Measurements from ENCODE around the gene C21orf58.

Gene C21orf58

DNA sequence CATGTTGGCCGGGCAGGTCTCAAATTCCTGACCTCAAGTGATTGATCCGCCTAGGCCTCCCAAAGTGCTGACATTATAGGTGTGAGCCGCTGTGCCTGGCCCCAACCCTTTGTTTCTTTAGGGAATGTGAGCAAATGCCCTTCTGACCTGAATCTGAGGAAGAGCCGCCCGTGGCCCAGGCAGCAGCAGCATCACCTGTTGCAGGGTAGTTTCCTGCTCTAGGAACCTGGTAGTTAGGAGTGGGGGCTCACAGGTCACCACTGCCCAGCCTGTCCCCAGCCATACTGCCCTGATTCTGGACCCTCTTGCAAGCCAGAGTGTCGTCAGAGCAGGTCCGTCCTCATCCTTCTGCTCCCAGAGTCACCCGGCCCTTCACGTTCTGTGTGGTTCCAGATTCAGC, 24.5 kb downstream of the C21orf58 start:
- ATAC-seq (no peak), DNase-seq (no peak)
- H3K4me3 Mint-ChIP-seq = peak overlapping the region in 1 of 2 donors; percentile 51
- H3K27ac Mint-ChIP-seq = peak overlapping the region in 1 of 2 donors; percentile 48
- H3K9me3 Mint-ChIP-seq = no peaks in the 10 kb centered on the region
- H3K4me1 Mint-ChIP-seq = peaks cover 35% of the 10 kb centered on the region
- peaks cover 22% of the 10 kb centered on the region for H3K27me3 Mint-ChIP-seq

DNA sequence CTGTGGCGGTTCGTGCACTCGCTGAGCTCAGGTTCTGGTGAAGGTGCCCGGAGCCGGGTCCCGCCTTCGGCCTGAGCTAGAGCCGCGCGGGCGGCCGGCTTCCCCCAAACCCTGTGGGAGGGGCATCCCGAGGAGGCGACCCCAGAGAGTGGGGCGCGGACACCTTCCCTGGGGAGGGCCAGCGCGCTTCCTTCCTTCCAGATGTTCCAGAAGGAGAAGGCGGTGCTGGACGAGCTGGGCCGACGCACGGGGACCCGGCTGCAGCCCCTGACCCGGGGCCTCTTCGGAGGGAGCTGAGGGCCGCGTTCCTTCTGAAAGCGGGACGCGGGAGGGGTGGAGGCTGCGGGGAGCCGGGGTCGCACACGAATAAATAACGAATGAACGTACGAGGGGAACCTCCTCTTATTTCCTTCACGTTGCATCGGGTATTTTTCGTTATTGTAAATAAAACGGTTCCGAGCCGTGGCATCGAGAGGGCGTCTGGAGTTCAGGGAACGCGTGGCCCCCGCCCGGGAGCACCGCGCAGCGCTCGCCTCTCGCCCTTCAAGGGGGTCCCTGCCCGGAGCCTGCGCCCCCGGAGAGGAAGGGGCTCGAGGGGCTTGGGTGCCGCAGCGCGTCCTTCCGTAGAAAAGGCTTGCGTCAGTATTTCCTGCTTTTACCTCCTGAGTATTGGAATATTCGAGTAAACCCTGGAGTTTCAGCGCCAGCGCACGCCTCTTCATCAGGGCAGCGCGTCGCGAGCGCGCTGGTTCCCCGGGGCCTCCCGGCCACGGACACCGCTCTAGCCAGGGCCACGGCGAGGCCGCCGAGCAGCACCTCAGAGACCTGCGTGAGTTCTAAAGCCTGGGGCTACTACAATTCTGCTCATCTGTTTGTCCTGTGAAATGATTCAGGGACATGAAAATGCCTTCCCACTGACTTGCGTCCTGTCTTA, 26.1 kb downstream of the C21orf58 start:
- Mint-ChIP-seq H3K27ac (peak overlapping the region; percentile 52 to 67), H3K4me1 (peaks cover 35% of the 10 kb centered on the region), H3K9me3 (no peaks in the 10 kb centered on the region), H3K4me3 (peak overlapping the region; percentile 74 to 75), H3K27me3 (peaks cover 22% of the 10 kb centered on the region)
- DNase-seq (peak in 1 of 2 donors; percentile 26), ATAC-seq (no peak)

DNA sequence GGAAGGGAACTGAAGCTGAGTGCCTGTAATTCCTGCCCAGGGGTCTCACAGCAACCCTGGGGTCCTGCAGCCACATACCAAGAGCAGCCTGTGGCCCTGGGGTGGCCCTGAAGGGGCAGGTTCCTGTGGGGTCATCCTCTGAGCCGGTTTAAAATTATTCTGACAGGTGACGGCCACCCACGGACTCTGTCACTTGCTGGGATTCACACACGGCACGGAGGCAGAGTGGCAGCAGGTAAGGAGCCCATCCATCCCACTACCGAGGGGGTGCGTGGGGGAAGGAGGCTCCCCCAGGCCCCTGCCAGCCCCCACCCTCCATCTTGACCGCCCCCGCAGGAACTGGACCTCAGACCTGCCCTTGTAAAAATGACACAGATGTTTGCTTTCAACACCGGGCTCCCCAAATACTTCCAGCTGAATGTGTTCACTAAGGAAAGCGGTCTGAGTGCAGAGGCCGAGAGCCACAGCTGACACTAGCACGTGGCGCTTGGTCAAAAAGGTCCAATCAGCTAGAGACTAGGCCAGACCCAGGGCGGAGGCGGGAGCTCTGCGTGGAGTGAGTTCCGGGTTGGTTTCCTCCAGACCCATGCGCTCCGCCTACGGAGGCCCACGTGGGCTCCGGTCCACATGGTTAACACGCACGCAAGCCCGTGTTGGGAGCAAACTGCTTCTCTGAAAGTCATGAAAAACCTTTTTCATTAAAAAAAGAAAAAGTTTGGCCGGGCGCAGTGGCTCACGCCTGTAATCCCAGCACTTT, 27.5 kb downstream of the C21orf58 start:
- Mint-ChIP-seq H3K4me1 (peaks cover 35% of the 10 kb centered on the region), H3K9me3 (no peaks in the 10 kb centered on the region), H3K27ac (peak overlapping the region; percentile 34 to 93), H3K27me3 (peaks cover 22% of the 10 kb centered on the region), H3K4me3 (peak overlapping the region; percentile 53 to 79)
- DNase-seq = peak; percentile 52 to 86
- peak; percentile 90 for ATAC-seq

DNA sequence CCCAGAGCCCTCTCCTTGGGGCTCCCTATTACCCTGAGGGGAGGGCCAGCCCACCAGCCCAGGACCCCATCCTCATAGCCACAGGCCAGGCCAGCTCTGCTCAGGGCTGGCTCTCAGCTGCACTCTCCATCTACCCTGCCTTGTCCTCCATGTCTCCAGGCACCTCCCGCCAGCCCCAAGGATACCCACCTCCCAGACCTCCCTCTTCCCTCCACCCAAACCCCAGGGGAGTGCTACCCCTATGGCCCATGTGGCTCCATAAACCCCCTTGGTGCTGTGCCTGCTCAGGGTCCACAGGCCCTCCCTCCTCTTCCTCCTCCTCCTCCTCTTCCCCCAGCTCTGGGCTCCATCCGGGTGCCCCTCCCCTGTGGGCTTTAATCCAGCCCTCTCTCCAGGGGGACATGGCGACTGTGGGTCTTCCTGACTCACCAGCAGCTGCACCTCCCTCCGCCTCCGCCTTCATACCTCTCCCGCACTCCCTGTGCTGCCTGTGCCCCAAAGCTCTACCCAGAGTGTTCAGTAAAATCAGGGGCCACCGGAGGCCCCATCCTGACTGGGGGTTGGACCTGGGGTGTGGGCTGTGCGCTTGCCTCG, 28.4 kb downstream of the C21orf58 start:
- peak overlapping the region; percentile 53 to 79 for H3K4me3 Mint-ChIP-seq
- peak; percentile 37 for ATAC-seq
- peak overlapping the region; percentile 88 to 94 for H3K27ac Mint-ChIP-seq

DNA sequence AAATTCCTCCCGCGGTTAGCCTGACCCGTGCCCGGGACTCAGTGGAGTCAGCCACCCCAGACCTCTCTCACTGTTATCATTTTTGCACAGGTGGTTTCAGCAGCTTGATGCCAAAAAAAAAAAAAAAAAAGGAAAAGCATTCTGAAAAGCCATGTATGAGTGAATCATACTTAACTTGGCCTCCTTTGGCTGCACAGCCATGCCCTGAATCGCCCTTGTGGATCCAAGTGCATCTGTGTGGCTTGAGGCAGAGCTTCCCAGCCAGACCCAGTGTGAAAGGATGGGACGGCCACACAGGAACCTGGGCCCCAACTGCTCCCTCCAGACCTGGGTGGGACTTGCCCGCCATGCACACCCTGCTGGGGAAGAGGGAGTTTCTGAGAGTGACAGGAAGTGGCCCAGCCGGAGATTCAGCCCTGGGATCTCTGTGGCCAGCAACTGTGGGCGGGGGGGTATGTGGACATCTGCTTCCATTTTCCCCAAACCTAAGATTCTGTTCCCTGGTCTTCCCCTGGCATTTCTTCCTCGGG, 29.0 kb downstream of the C21orf58 start:
- peak overlapping the region in 1 of 2 donors; percentile 94 for H3K27ac Mint-ChIP-seq
- ATAC-seq (no peak), DNase-seq (peak in 1 of 2 donors; percentile 10)
- peak overlapping the region; percentile 53 to 79 for H3K4me3 Mint-ChIP-seq
- peaks cover 39% of the 10 kb centered on the region for H3K4me1 Mint-ChIP-seq
- H3K27me3 Mint-ChIP-seq = peaks cover 22% of the 10 kb centered on the region
- H3K9me3 Mint-ChIP-seq = no peaks in the 10 kb centered on the region

More for the DNA sequence above, 28.4 kb downstream of the C21orf58 start:
- H3K27me3 Mint-ChIP-seq = peaks cover 22% of the 10 kb centered on the region
- peaks cover 35% of the 10 kb centered on the region for H3K4me1 Mint-ChIP-seq
- H3K9me3 Mint-ChIP-seq = no peaks in the 10 kb centered on the region
- peak in 1 of 2 donors; percentile 10 for DNase-seq

DNA sequence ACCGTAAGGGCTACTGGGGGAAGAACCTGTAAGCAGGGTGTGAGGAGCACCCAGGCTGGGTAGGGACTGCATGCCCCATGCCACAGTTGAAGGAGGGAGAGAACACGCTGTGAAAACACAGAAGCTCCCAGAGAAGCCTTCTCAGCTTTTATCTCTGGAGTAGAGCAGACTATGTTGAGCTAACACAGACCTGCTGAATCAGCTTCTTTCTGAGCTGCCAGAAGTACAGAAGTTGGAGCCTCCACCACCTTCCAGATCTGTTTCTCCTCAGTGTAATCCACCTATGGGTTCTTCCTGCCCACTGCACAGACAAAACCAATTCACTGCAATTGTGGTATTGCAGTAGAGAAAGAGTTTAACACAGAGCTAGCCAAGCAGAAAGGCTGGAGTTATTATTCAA, 32.1 kb downstream of the C21orf58 start:
- Mint-ChIP-seq H3K9me3 (no peaks in the 10 kb centered on the region), H3K27me3 (peaks cover 8% of the 10 kb centered on the region), H3K27ac (no peak overlapping the region), H3K4me3 (no peak overlapping the region), H3K4me1 (peaks cover 41% of the 10 kb centered on the region)
- ATAC-seq = no peak
- DNase-seq = no peak

DNA sequence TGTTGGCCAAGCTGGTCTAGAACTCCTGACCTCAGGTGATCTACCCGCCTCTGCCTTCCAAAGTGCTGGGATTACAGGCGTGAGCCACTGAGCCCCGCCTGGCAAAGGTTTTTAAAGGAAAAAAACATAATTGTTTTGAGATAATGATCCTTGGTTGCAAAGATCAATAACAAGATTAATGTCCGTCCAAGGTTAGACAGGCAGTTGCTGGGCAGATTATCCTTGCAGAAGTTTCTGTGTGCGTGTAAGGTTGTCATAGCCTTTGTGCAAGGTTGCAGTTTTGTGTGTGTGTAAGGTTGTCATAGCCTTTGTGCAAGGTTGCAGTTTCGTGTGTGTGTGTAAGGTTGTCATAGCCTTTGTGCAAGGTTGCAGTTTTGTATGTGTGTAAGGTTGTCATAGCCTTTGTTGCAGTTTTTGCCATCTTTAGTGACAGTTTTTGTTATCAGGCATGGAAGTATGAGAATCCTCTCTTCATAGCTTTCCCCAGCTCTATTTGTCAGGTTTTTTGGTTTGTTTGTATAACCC, 34.0 kb downstream of the C21orf58 start:
- Mint-ChIP-seq H3K4me1 (peaks cover 32% of the 10 kb centered on the region), H3K27ac (no peak overlapping the region), H3K27me3 (no peaks in the 10 kb centered on the region), H3K9me3 (no peaks in the 10 kb centered on the region), H3K4me3 (no peak overlapping the region)
- DNase-seq (no peak), ATAC-seq (no peak)

DNA sequence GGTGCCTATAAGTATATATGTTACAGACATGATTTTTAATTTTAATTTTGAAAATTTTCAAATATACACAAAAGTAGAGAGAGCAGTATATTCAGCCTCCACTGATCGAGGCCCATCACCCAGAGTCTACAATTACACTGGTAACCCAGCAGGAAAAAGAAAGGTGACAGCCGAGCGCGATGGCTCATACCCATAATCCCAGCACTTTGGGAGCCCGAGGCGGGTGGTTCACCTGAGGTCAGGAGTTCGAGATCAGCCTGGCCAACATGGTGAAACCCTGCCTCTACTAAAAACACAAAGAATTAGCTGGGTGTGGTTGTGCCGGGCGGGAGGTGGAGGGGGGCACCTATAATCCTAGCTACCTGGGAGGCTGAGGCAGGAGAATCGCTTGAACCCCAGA, 36.1 kb downstream of the C21orf58 start:
- no peak for DNase-seq
- ATAC-seq = no peak
- peak overlapping the region in 1 of 2 donors; percentile 10 for H3K4me3 Mint-ChIP-seq
- H3K27ac Mint-ChIP-seq = no peak overlapping the region
- no peaks in the 10 kb centered on the region for H3K27me3 Mint-ChIP-seq
- peaks cover 48% of the 10 kb centered on the region for H3K4me1 Mint-ChIP-seq
- H3K9me3 Mint-ChIP-seq = no peaks in the 10 kb centered on the region

DNA sequence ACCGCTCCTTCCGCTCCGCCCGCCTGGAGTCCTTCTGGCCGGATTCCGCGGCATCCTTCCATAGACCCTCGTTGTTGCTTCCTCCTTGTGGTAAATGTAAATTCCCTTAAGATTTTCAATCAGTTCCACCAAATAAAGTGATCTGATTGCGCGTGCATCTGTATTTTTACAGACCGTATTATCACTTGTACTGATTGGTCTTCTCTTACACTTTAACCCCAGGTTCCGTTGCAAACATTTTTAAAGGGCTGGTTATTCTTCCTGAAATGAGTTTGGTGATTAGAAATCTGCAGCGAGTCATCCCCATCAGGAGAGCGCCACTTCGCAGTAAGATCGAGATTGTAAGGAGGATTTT, 37.0 kb downstream of the C21orf58 start:
- Mint-ChIP-seq H3K4me1 (peaks cover 48% of the 10 kb centered on the region), H3K27me3 (no peaks in the 10 kb centered on the region), H3K9me3 (no peaks in the 10 kb centered on the region), H3K4me3 (peak overlapping the region; percentile 99), H3K27ac (peak overlapping the region; percentile 97)
- DNase-seq (no peak), ATAC-seq (peak; percentile 24)

DNA sequence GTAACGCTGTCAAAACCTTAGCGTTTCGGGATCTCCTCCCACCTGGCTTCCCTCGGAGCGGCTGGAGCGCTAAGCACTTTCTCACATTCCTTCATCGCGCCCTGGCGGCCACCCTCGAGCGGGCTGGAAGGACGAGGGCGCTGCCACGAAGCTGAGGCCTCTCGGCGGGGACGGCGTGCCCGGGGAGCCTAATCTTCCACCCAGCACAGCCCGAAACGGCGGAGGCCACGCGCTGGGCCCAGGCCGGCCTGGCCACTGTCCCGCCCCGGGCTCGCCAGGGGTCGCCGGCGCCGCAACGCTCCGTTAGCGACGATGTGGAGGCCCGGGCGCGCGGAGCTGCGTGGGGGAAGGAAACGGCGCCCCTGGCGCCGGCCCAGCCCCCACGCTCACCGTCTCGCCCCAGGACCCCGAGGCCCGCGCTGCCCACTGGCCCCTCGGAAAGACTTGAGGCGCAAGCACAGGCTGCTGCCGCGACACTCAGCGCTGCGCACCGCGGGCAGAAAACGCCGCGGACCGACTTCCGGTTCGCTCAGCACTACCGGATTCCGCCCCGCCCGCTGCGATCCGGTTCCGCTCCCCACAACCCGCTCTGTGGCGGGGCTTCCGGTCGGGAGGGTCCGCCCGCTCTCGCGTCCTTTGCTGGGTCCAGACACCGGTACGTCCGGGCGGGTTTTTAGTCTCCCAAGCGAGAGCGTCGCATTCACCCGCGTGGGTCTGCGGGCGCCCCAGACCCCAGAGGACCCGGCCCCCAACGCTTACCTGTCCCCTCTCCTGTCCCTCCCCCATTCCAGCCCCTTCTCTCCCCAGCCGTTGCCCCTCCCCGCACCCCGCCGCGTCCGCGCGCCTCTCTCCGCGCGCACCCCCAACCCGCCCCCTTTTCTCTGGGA, 37.7 kb downstream of the C21orf58 start, which contains the start of gene YBEY:
YBEY (plus strand) TSS at position 582 of the 887 bp plus-strand sequence. CDS start 572 bp downstream, outside the sequence.
- peak; percentile 85 to 88 for DNase-seq
- Mint-ChIP-seq H3K27me3 (no peaks in the 10 kb centered on the region), H3K9me3 (no peaks in the 10 kb centered on the region), H3K4me1 (peaks cover 54% of the 10 kb centered on the region), H3K4me3 (peak within 1 kb of the TSS; percentile 99), H3K27ac (peak within 1 kb of the TSS; percentile 97)
- ATAC-seq = peak; percentile 94

DNA sequence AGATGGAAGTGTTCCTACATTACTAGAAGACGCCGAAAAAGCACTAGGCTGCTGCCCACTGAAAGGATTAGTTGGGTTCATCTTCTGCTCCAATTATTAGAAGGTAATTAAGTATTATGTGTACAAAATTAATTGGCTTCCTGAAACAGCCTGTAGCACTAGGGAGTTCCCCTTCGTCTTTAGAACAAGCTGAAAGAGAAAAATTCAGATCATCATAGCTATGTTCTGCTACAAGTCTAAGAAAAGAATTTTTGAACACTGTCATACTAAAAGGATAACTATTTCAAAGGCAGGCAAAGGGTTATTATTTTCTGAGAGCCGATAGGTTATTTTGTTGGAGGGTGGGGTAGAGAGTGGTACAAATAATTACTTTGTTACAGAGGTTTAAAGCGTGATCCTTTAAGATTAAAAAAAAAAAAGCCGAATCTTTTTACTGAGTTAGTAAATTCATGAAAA, 38.4 kb downstream of the C21orf58 start, which contains the start of gene MCM3AP:
MCM3AP (minus strand) TSS at position 406 of the 456 bp plus-strand sequence; CDS start at position 81, 325 bp downstream.
- H3K27ac Mint-ChIP-seq = peak within 1 kb of the TSS; percentile 97
- DNase-seq (no peak), ATAC-seq (no peak)
- H3K4me3 Mint-ChIP-seq = peak within 1 kb of the TSS; percentile 99
- peaks cover 59% of the 10 kb centered on the region for H3K4me1 Mint-ChIP-seq
- no peaks in the 10 kb centered on the region for H3K27me3 Mint-ChIP-seq
- H3K9me3 Mint-ChIP-seq = no peaks in the 10 kb centered on the region

DNA sequence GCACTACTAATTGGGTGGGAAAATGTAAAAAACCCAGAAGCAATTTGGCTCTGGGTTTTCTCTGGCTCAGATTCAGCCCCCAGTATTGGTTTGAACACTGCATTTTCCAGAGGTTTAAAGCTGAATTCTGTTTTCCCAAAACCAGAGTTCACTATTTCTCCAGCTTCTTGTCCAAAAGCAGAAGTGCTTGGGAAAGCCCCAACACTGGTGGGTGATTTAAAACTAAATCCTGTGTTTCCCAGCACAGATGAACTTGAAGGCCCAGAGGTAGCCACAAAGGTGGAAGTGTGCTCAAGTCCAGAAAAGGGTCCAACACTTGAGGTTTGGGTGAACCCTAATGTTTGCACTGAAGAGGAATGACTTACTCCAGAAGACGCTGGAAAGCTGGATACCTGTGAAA, 38.9 kb downstream of the C21orf58 start:
- Mint-ChIP-seq H3K4me3 (peak overlapping the region; percentile 99), H3K9me3 (no peaks in the 10 kb centered on the region), H3K27ac (no peak overlapping the region), H3K4me1 (peaks cover 55% of the 10 kb centered on the region), H3K27me3 (no peaks in the 10 kb centered on the region)
- ATAC-seq (no peak), DNase-seq (no peak)

DNA sequence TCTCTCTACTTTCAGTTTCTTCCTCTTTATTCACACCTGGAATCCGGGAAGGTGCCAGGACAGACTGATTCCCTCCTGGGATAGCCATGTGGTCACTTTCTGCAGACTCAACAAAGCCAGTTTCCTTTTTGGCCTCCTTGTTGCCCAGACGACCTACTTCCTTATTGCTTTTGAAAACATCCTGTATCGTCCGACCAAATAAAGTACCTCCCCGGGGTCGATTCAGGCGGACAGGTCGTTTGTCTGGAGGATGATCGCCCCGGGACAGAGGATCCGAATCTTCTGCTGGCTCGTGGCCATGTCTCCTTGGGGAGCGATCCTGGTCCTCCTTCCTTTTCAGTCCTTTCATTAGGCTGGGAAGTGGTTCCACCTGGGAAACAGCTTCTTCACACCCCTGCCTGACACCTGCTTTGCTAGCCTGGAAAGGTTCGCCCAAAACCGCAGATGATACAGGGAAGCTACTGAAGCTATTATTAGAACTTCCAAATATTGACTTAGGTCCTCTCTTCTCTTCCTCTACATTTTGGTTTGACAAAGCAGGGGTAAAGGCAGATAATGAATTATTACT, 39.5 kb downstream of the C21orf58 start:
- H3K4me3 Mint-ChIP-seq = peak overlapping the region; percentile 63 to 99
- H3K9me3 Mint-ChIP-seq = no peaks in the 10 kb centered on the region
- H3K27me3 Mint-ChIP-seq = no peaks in the 10 kb centered on the region
- ATAC-seq (no peak), DNase-seq (no peak)
- H3K27ac Mint-ChIP-seq = peak overlapping the region in 1 of 2 donors; percentile 88
- peaks cover 51% of the 10 kb centered on the region for H3K4me1 Mint-ChIP-seq
